IMR-90 (cell line): ENCODE measurements around the gene DNAJC4. TPM values are rescaled to one million over a fixed set of nuclear protein-coding genes. Genes with fewer than 3 reads are reported as not detected.
A peak's percentile ranks its signal among the peaks of the same experiment; 100 is the strongest.

Experiments
- ATAC-seq: fragments of 200-7000 bp; cut with Tn5 transposase; 2 replicates; pipeline ENCODE4 v1.9.1; 2020; ENCODE audit warnings: low read depth, mild to moderate bottlenecking, moderate library complexity
- BruUV-seq: library from RNA; stranded (reverse); fragments of 400-500 nt; replicated peaks from 2 replicates; lab custom pipeline; 2021; lab: Mats Ljungman, UMichigan
- CTCF ChIA-PET: fragments of 300-600 bp; formaldehyde crosslinking; extraction: SDS; loops from one replicate; lab custom pipeline; 2021; ENCODE audit warnings: antibody characterized with exemption; lab: Yijun Ruan, JAX
- POLR2A ChIA-PET: fragments of 300-600 bp; sonication (Branson Sonifier 250); formaldehyde crosslinking; loops from one replicate; lab custom pipeline; 2022; ENCODE audit warnings: antibody characterized with exemption; ENCODE audit not compliant: unreplicated experiment; lab: Charles Lee
- DNase-seq: peaks from one replicate; pipeline ENCODE4 v3.0.0; 2013
- H2AFZ ChIP-seq: replicated peaks from 2 replicates; pipeline ENCODE3; 2013; ENCODE audit warnings: low read length, mild to moderate bottlenecking; ENCODE audit not compliant: poor library complexity
- H2AK5ac ChIP-seq: 2 replicates; pipeline ENCODE4 v1.6.1; 2013; ENCODE audit warnings: low read depth, low read length, inconsistent platforms
- H2AK9ac ChIP-seq: replicated peaks from 2 replicates; pipeline ENCODE3; 2013; ENCODE audit warnings: mild to moderate bottlenecking, low read depth, low read length, moderate library complexity; ENCODE audit not compliant: poor library complexity
- H2BK120ac ChIP-seq: 2 replicates; pipeline ENCODE4 v1.6.1; 2013; ENCODE audit warnings: low read depth, low read length, inconsistent platforms
- H2BK15ac ChIP-seq: 3 replicates; pipeline ENCODE4 v1.6.1; 2013; ENCODE audit warnings: low read depth, low read length, inconsistent platforms
- H2BK20ac ChIP-seq: 2 replicates; pipeline ENCODE4 v1.6.1; 2013; ENCODE audit warnings: low read depth, mild to moderate bottlenecking, inconsistent platforms, low read length, moderate library complexity
- H2BK5ac ChIP-seq: 2 replicates; pipeline ENCODE4 v1.6.1; 2013; ENCODE audit warnings: mild to moderate bottlenecking, low read depth, low read length, inconsistent platforms; ENCODE audit not compliant: poor library complexity, severe bottlenecking
- H3K14ac ChIP-seq: replicated peaks from 2 replicates; pipeline ENCODE4 v1.6.1; 2013; ENCODE audit warnings: low read depth, low read length, inconsistent platforms
- H3K18ac ChIP-seq: 2 replicates; pipeline ENCODE4 v1.6.1; 2013; ENCODE audit warnings: low read depth, low read length, control low read depth
- H3K23ac ChIP-seq: 2 replicates; pipeline ENCODE4 v1.6.1; 2013; ENCODE audit warnings: low read depth, low read length, inconsistent platforms
- H3K27ac ChIP-seq: 2 replicates; pipeline ENCODE4 v1.5.1; 2013; ENCODE audit warnings: mild to moderate bottlenecking, control low read depth, low read length; ENCODE audit not compliant: insufficient read depth
- H3K27me3 ChIP-seq: 2 replicates; pipeline ENCODE4 v1.6.1; 2013; ENCODE audit warnings: low read length; ENCODE audit not compliant: control insufficient read depth, insufficient read depth
- H3K36me3 ChIP-seq: 2 replicates; pipeline ENCODE4 v1.6.1; 2013; ENCODE audit warnings: low read length, mixed read lengths; ENCODE audit not compliant: control insufficient read depth, insufficient read depth
- H3K4ac ChIP-seq: 2 replicates; pipeline ENCODE4 v1.6.1; 2013; ENCODE audit warnings: low read depth, low read length, inconsistent platforms
- H3K4me1 ChIP-seq: 2 replicates; pipeline ENCODE4 v1.6.1; 2013; ENCODE audit warnings: low read length, mixed read lengths; ENCODE audit not compliant: control insufficient read depth, insufficient read depth
- H3K4me2 ChIP-seq: 2 replicates; pipeline ENCODE4 v1.6.1; 2013; ENCODE audit warnings: low read depth, mild to moderate bottlenecking, control low read depth, low read length, moderate library complexity
- H3K4me3 ChIP-seq: 2 replicates; pipeline ENCODE4 v1.5.1; 2013; ENCODE audit warnings: low read depth, mild to moderate bottlenecking, control low read depth, low read length, moderate library complexity; ENCODE audit not compliant: insufficient read depth
- H3K56ac ChIP-seq: 2 replicates; pipeline ENCODE4 v1.6.1; 2013; ENCODE audit warnings: low read length, inconsistent platforms; ENCODE audit not compliant: insufficient read depth; ENCODE audit errors: extremely low read depth
- H3K79me1 ChIP-seq, 2 experiments: 2 replicates each; pipeline ENCODE4 v1.6.1; 2013; ENCODE audit warnings: low read length in 2 of 2, inconsistent platforms in 1 of 2, low read depth in 1 of 2
- H3K9ac ChIP-seq: 2 replicates; pipeline ENCODE4 v1.6.1; 2013; ENCODE audit warnings: low read depth, low read length, control low read depth
- H3K9me1 ChIP-seq: 2 replicates; pipeline ENCODE4 v1.6.1; 2013; ENCODE audit warnings: low read length, inconsistent platforms; ENCODE audit not compliant: insufficient read depth
- H3K9me3 ChIP-seq: 2 replicates; pipeline ENCODE4 v1.6.1; 2013; ENCODE audit warnings: low read length; ENCODE audit not compliant: control insufficient read depth, insufficient read depth
- H4K20me1 ChIP-seq: 2 replicates; pipeline ENCODE4 v1.6.1; 2013; ENCODE audit warnings: low read length, inconsistent platforms; ENCODE audit not compliant: insufficient read depth
- H4K5ac ChIP-seq: 2 replicates; pipeline ENCODE4 v1.6.1; 2013; ENCODE audit warnings: mild to moderate bottlenecking, low read depth, low read length, control low read depth
- H4K8ac ChIP-seq, 2 experiments: 2 replicates each; pipeline ENCODE4 v1.6.1; 2013; ENCODE audit warnings: low read depth in 2 of 2, low read length in 2 of 2, control low read depth in 1 of 2, inconsistent platforms in 1 of 2
- H4K91ac ChIP-seq: 2 replicates; pipeline ENCODE4 v1.6.1; 2013; ENCODE audit warnings: low read depth, low read length, inconsistent platforms; ENCODE audit not compliant: insufficient read depth
- ELK1 ChIP-seq: fragments of 150-350 bp; IDR thresholded peaks from 2 replicates; pipeline ENCODE4 v1.6.1; 2016; ENCODE audit warnings: low read depth, mild to moderate bottlenecking, low read length, moderate library complexity, borderline replicate concordance
- FOS ChIP-seq: fragments of 150-350 bp; IDR thresholded peaks from 2 replicates; pipeline ENCODE4 v1.6.1; 2016; ENCODE audit warnings: low read depth, low read length
- MAFK ChIP-seq: IDR thresholded peaks from 2 replicates; pipeline ENCODE4 v1.6.1; 2012; ENCODE audit warnings: low read depth, low read length, improper control_type of control experiment
- RAD21 ChIP-seq: IDR thresholded peaks from 2 replicates; pipeline ENCODE4 v1.6.1; 2012; ENCODE audit warnings: low read length, improper control_type of control experiment
- RFX5 ChIP-seq: IDR thresholded peaks from 2 replicates; pipeline ENCODE4 v1.8.0; 2012; ENCODE audit warnings: low read depth, mild to moderate bottlenecking, low read length, moderate library complexity
- SMC3 ChIP-seq: fragments of 150-350 bp; IDR thresholded peaks from 2 replicates; pipeline ENCODE4 v1.6.1; 2016; ENCODE audit warnings: low read depth, mild to moderate bottlenecking, antibody characterized with exemption, low read length, moderate library complexity
- WGBS, 2 experiments: methylation state at CpG; one replicate each; pipeline versions ENCODE4 v1.1.5 to v1.1.7; 2013; ENCODE audit warnings: missing lambda C conversion rate in 2 of 2; ENCODE audit not compliant: insufficient read length in 1 of 2; ENCODE audit errors: extremely low coverage in 2 of 2; 5-methylcytosine and 5-hydroxymethylcytosine counted together
- dilution Hi-C: fragments of 300-500 bp; cut with HindIII; formaldehyde crosslinking; loops from one replicate; pipeline ENCODE4 v1.14.3; 2018; ENCODE audit warnings: low sequenced_read_pairs; ENCODE audit not compliant: unreplicated experiment
- in situ Hi-C: fragments of 300-500 bp; cut with MboI; formaldehyde crosslinking; loops from 3 replicates; pipeline ENCODE4 v1.14.3; 2019; ENCODE audit warnings: low sequenced_read_pairs, inconsistent platforms, mixed read lengths
- intact Hi-C: fragments of 100-400 bp; cut with micrococcal nuclease; formaldehyde crosslinking; loops from 2 replicates; pipeline ENCODE4 v1.10.0; 2022
- polyA plus RNA-seq, 3 experiments: library from polyadenylated mRNA; depleted of rRNA; stranded (reverse); fragments of >200 nt; gene quantifications; 2 replicates each; pipeline ENCODE4 v1.2.3, GENCODE V29; 2012; ENCODE audit warnings: low replicate concordance in 1 of 3
- total RNA-seq: library from RNA; depleted of rRNA; stranded (reverse); fragments of >200 nt; gene quantifications from 2 replicates; pipeline ENCODE4 v1.2.3, GENCODE V29; 2012

The DNAJC4 gene
- total and polyA plus RNA-seq, 2 of the 4 experiments (the other 2 are of a cell fraction): 2.2 to 22.8 TPM

DNA sequence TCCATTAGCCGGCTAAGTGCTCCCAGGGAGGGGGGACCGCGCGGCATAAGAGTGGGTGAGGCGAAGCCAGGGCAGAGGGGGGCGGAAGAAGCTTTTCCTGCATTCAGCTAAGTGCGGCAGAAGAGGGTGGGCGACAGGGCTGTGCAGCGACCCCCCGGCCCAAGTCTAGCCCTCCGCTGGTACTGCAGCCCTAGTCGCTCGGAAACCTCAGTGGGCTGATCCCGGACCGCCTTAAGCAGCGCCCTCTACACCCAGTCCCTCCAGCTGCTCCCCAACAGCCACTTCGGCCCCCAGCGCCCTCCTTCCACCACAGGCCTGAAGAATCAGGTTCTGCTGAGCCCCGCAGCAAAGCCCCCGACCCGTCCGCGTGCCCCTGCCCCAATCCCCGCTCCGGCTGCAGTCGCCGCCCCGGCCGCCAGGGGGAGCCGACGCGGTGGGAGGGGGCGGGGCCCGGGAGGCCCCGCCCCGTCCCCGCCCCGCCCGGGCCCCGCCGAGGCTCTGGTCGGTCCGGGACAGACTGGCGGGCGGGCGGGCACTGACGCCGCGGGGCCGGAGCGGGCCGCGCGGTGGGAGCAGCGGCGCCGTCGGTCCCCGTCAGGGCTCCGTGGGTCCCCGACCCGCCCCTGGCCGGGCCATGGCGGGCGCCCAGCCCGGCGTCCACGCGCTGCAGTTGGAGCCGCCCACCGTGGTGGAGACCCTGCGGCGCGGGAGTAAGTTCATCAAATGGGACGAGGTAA lies 20.8 kb downstream of the DNAJC4 start, which contains the start of gene PLCB3 (continued):
- TF ChIP-seq SMC3: peak; percentile 40
- no peak for TF ChIP-seq FOS

DNA sequence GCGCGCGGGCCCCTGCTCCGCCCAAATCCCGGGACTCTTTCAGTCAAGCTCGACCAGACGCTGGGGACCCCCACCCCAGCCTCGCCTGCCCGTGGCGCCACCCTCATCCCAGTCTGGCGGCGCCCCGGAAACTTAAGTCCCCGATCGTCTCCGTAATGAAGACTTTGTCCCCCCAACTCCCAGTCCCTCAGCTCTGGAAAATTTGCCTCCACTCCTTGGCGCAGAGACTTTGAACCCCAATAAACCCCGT lies 21.3 kb downstream of the DNAJC4 start:
- peak overlapping the region; percentile 33 to 59; a peak in 2 of 4 replicates for H4K8ac ChIP-seq
- peak overlapping the region; percentile 91 for H4K91ac ChIP-seq
- peak overlapping the region; percentile 89 for H2AK5ac ChIP-seq
- H3K27ac ChIP-seq: peak overlapping the region; percentile 88
- peaks cover 10% of the 10 kb centered on the region for H3K4me1 ChIP-seq
- TF ChIP-seq ELK1 (no peak), MAFK (no peak), RFX5 (no peak), RAD21 (no peak)
- no peak for ATAC-seq
- H3K14ac ChIP-seq: peak overlapping the region; percentile 97
- H3K36me3 ChIP-seq: peaks cover 15% of the 10 kb centered on the region
- H2BK20ac ChIP-seq: no peak overlapping the region
- dilution Hi-C loops: no loop called here
- peaks cover 8% of the 10 kb centered on the region; the same call in 1 of the 2 replicates for H4K20me1 ChIP-seq
- no peak for DNase-seq
- H3K9ac ChIP-seq: peak overlapping the region; percentile 97
- WGBS, 2 experiments: 0% methylated on average over 2 of the region's 18 CpGs; no CpG with 5 or more reads in 1 of the 2 experiments
- H3K9me1 ChIP-seq: no peaks in the 10 kb centered on the region
- peak overlapping the region; percentile 87 for H2AFZ ChIP-seq
- H3K56ac ChIP-seq: peak overlapping the region; percentile 82; the same call in 1 of the 2 replicates
- H3K18ac ChIP-seq: peak overlapping the region; percentile 22; the same call in 1 of the 2 replicates
- H3K4me2 ChIP-seq: peak overlapping the region; percentile 100
- BruUV-seq: no TSS peak
- H3K23ac ChIP-seq: peak overlapping the region; percentile 94
- H3K9me3 ChIP-seq: no peaks in the 10 kb centered on the region
- peak overlapping the region; percentile 96 for H3K4ac ChIP-seq
- no peak overlapping the region for H2BK120ac ChIP-seq
- H2AK9ac ChIP-seq: peak overlapping the region; percentile 100
- H3K79me1 ChIP-seq: peaks cover 8 to 56% of the 10 kb centered on the region in 2 experiments
- H3K27me3 ChIP-seq: no peaks in the 10 kb centered on the region
- in situ Hi-C loops: no loop called here
- no peak overlapping the region for H2BK15ac ChIP-seq
- H4K5ac ChIP-seq: peak overlapping the region; percentile 61; the same call in 1 of the 2 replicates
- peak overlapping the region; percentile 98 for H3K4me3 ChIP-seq
- ChIA-PET POLR2A (no interaction called here), CTCF (interaction anchor here (0.7 to 1.7 kb wide), 5 partner anchors 9 to 70 kb away, joined by 3 to 5 read pairs (median 3); no protein-coding TSS in a partner anchor)
- intact Hi-C loops: loop anchor here (1.0 kb wide), 2 partner anchors 34 to 50 kb away; partner anchors contain the start of gene GPR137
- peak overlapping the region; percentile 77 for H2BK5ac ChIP-seq
